ENCODE data around the gene ZSCAN18. TPM values are rescaled to one million over a fixed set of nuclear protein-coding genes. Genes with fewer than 3 reads are reported as not detected.

ZSCAN18 gene
- total RNA-seq, 1 donor from 2014 or later, result 49.8 TPM

DNA sequence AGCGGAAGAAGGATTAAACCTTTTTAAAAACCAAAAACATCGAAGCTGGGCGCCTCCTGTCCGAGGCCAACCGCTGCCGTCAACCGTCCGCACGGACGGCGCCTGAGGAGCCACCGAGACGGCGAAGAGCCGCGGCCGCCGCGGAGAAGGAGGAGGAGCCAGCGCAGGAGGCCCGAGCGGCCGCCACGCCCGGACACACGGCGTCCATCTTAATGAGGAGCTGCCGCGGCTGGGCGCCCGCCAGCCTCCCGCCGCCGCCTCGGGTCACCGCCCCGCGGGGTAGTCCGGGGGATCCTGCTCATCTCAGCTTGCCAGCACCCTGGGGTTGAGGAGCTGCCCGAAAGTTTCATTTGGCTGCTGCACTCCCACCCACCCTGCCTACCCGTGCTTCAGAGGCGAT is 53.6 kb downstream of the ZSCAN18 start:
- TF ChIP-seq, protein P1, sequence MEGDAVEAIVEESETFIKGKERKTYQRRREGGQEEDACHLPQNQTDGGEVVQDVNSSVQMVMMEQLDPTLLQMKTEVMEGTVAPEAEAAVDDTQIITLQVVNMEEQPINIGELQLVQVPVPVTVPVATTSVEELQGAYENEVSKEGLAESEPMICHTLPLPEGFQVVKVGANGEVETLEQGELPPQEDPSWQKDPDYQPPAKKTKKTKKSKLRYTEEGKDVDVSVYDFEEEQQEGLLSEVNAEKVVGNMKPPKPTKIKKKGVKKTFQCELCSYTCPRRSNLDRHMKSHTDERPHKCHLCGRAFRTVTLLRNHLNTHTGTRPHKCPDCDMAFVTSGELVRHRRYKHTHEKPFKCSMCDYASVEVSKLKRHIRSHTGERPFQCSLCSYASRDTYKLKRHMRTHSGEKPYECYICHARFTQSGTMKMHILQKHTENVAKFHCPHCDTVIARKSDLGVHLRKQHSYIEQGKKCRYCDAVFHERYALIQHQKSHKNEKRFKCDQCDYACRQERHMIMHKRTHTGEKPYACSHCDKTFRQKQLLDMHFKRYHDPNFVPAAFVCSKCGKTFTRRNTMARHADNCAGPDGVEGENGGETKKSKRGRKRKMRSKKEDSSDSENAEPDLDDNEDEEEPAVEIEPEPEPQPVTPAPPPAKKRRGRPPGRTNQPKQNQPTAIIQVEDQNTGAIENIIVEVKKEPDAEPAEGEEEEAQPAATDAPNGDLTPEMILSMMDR (IDR thresholded peaks at IDR 0.05), result no peak
- H3K9me3 Mint-ChIP-seq, result peaks cover 16% of the 10 kb centered on the region
- H3K27ac Mint-ChIP-seq, result no peak overlapping the region
- no peaks in the 10 kb centered on the region for H3K4me1 Mint-ChIP-seq
- H3K27me3 Mint-ChIP-seq, result no peaks in the 10 kb centered on the region
- CTCF ChIA-PET, result no interaction called here
- ATAC-seq (ENCODE audit: low read depth) (no peak), DNase-seq (no peak)
- POLR2A ChIA-PET, result no interaction called here
- intact Hi-C loops (cut with micrococcal nuclease), result no loop called here
- peaks cover 1% of the 10 kb centered on the region for H3K36me3 Mint-ChIP-seq (ENCODE audit: low read depth)
- H3K4me3 Mint-ChIP-seq, result no peak overlapping the region

DNA sequence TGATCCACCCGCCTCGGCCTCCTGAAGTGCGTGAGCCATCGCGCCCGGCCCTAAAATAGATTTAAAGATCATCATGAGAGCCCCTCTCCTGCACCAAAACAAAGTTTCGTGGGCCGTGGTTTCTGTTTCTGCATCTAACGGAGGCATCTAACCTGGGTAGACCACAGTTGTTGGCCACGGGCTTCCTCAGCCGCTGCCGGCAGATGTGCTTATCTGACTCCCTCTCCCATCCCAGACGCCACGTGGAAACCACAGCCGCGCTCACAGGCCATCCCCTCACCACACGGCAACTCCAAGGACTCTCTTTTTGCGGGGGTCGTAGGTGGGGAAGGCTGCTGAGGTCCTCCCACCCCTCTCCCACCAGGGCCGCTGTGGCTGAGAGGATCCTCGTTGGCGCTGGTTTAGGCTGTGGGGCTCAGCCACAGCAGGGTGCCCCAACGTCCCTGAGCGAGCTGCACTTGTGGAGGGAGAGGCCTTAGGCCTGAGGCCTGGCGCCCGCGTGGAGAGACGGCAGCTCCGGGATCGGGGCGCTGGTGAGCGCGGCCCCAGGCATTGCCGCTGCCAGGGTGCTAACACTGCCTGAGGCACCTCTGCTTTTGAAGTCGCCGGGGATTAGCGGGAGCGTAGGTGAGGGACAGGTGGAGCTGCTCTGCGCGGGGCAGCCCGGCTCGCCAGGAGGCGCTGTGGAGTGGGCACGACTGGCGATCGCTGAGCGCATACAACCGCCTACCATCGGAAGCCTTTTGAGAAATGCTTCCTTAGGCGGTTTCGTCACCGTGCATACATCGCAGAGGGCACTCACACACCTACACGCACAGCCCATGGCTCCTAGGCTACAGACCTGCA is 55.3 kb downstream of the ZSCAN18 start:
- TF ChIP-seq, protein P1 (IDR thresholded peaks at IDR 0.05), result no peak
- Mint-ChIP-seq H3K27me3 (peaks cover 7% of the 10 kb centered on the region), H3K9me3 (peaks cover 13% of the 10 kb centered on the region), H3K4me3 (no peak overlapping the region), H3K4me1 (no peaks in the 10 kb centered on the region), H3K27ac (no peak overlapping the region), H3K36me3 (ENCODE audit: low read depth) (peaks cover 1% of the 10 kb centered on the region)
- ChIA-PET CTCF (interaction anchor here (0.7 kb wide), 1 partner anchor 1685 kb away, joined by 4 read pairs; no protein-coding TSS in a partner anchor), POLR2A (no interaction called here)
- DNase-seq (no peak), ATAC-seq (ENCODE audit: low read depth) (no peak)
- intact Hi-C loops (cut with micrococcal nuclease), result no loop called here

DNA sequence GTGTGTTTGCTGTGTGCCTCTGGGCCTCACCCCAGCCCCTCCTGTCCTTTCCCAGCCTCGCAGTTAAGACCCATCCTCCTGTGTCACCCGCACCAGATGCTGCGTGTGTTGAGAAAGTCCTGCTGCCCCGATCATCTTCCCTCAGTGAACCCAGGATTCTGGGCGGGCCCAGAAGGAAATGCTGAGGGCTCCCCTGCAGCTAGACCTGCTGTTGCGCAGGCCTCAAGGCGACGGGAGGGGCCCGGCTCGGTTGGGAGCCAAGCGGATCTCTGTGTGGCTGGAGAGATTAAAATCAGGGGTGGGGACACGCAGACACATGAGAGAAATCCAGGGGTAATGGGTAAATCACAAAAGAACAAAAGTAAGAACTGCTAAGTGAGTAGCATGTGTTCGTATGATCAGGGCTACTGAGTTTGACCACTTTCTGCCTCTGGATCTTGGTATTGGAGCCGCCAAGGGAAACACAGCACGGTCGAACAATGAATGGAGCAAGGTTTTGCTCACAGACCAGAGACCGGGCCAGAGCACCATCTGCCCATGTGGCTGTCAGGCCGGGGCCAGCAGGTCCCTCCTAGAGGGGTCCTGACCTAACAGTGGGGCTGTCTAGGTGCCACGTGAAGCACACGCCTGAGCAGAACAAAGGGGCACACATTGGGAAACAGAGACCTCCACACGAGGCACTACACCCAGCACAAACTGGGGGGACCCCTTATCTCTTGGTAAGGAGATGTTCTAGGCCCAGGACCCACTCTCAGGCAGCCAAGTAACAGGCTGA is 57.1 kb downstream of the ZSCAN18 start:
- no peak for DNase-seq
- intact Hi-C loops (cut with micrococcal nuclease), result no loop called here
- TF ChIP-seq, protein P1 (IDR thresholded peaks at IDR 0.05), result no peak
- ChIA-PET POLR2A (no interaction called here), CTCF (no interaction called here)
- Mint-ChIP-seq H3K4me1 (no peaks in the 10 kb centered on the region), H3K9me3 (peaks cover 12% of the 10 kb centered on the region), H3K36me3 (ENCODE audit: low read depth) (peaks cover 1% of the 10 kb centered on the region), H3K27ac (no peak overlapping the region), H3K4me3 (no peak overlapping the region), H3K27me3 (peaks cover 11% of the 10 kb centered on the region)
- ATAC-seq (ENCODE audit: low read depth), result no peak

DNA sequence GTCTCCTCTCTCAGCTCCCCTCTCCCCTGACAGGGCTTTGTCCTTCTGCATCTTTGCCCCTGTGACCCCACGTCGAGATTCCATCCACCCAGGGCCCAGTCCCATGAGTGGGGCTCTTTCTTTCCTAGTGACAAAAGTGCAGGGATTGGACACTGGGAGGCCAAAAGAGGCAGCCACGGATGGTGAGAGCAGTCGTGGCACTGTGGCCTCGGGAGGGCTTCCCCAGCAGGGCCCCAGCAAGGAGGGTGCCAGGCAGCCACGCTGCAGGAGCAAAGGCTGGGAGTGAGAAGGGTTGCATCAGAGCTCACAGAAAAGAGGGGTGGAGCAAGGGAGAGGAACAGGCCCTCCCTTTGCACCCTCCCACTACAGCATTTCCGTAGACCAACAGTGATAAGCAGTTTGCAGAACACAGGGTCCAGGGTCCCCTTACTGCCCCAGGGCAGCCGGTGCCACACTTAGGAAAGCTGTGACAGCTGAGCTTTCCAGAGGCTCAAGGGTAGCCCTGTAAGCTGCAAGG is 59.3 kb downstream of the ZSCAN18 start:
- DNase-seq (no peak), ATAC-seq (ENCODE audit: low read depth) (no peak)
- ChIA-PET CTCF (no interaction called here), POLR2A (no interaction called here)
- Mint-ChIP-seq H3K4me3 (no peak overlapping the region), H3K4me1 (no peaks in the 10 kb centered on the region), H3K36me3 (ENCODE audit: low read depth) (peaks cover 6% of the 10 kb centered on the region), H3K27me3 (peaks cover 22% of the 10 kb centered on the region), H3K27ac (no peak overlapping the region), H3K9me3 (peaks cover 16% of the 10 kb centered on the region)
- TF ChIP-seq, protein P1 (IDR thresholded peaks at IDR 0.05), result no peak
- intact Hi-C loops (cut with micrococcal nuclease), result no loop called here
